PFSK-1 (cell line): Measurements from ENCODE around the gene SLC25A45.

ENCODE experiments used
- FOXP2 ChIP-seq: optimal IDR thresholded peaks from 2 replicates; pipeline ENCODE3; 2011; ENCODE audit warnings: borderline replicate concordance, control low read depth, inconsistent platforms; ENCODE audit not compliant: insufficient read depth; ENCODE audit errors: extremely low read length, extremely low read depth
- POLR2AphosphoS5 ChIP-seq: IDR thresholded peaks from 2 replicates; pipeline ENCODE4 v1.6.1; 2012; ENCODE audit warnings: low read depth, mild to moderate bottlenecking, control low read depth, low read length, moderate library complexity
- SIN3A ChIP-seq: IDR thresholded peaks from 2 replicates; pipeline ENCODE4 v1.6.1; 2012; ENCODE audit warnings: mild to moderate bottlenecking, low read length, moderate library complexity, borderline replicate concordance; ENCODE audit not compliant: insufficient read depth
- TAF1 ChIP-seq: IDR thresholded peaks from 2 replicates; pipeline ENCODE4 v1.6.1; 2012; ENCODE audit warnings: low read length, control low read depth, borderline replicate concordance; ENCODE audit not compliant: insufficient read depth
- TF ChIP-seq, protein P1 (sequence below), 2 experiments: IDR thresholded peaks; 2 replicates each; pipeline versions ENCODE4 v1.6.1 to v1.8.0; 2011 to 2012; ENCODE audit warnings: low read depth in 2 of 2, low read length in 2 of 2, control low read depth in 1 of 2, inconsistent platforms in 1 of 2, mild to moderate bottlenecking in 1 of 2, moderate library complexity in 1 of 2; ENCODE audit not compliant: insufficient read depth in 1 of 2

Gene SLC25A45

GRCh38 chr11:65373839-65374580 lies 8.4 kb downstream of the SLC25A45 start:
- TF ChIP-seq FOXP2, result no peak

DNA sequence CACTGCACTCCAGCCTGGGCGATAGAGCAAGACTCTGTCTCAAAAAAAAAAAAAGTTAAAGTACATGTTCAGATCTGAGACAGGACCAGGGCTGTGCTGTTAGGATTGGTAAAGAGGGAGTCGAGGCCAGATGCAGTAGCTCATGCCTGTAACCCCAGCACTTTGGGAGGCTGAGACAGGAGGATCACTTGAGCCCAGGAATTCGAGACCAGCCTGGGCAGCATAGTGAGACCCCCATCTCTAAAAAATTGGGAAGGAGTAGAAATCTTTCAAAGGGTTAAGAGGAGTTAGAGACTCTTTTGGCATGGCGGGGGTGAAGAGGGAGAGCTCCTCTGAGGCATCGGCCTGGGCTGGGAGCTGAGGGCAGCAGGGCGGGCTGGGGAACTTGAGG lies 11.8 kb downstream of the SLC25A45 start:
- TF ChIP-seq, protein P1, sequence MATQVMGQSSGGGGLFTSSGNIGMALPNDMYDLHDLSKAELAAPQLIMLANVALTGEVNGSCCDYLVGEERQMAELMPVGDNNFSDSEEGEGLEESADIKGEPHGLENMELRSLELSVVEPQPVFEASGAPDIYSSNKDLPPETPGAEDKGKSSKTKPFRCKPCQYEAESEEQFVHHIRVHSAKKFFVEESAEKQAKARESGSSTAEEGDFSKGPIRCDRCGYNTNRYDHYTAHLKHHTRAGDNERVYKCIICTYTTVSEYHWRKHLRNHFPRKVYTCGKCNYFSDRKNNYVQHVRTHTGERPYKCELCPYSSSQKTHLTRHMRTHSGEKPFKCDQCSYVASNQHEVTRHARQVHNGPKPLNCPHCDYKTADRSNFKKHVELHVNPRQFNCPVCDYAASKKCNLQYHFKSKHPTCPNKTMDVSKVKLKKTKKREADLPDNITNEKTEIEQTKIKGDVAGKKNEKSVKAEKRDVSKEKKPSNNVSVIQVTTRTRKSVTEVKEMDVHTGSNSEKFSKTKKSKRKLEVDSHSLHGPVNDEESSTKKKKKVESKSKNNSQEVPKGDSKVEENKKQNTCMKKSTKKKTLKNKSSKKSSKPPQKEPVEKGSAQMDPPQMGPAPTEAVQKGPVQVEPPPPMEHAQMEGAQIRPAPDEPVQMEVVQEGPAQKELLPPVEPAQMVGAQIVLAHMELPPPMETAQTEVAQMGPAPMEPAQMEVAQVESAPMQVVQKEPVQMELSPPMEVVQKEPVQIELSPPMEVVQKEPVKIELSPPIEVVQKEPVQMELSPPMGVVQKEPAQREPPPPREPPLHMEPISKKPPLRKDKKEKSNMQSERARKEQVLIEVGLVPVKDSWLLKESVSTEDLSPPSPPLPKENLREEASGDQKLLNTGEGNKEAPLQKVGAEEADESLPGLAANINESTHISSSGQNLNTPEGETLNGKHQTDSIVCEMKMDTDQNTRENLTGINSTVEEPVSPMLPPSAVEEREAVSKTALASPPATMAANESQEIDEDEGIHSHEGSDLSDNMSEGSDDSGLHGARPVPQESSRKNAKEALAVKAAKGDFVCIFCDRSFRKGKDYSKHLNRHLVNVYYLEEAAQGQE (IDR thresholded peaks at IDR 0.05; ENCODE audit: insufficient read depth in 1 of 2, low read depth in 2 of 2, low read length in 2 of 2), result no peak
- no peak for TF ChIP-seq POLR2AphosphoS5
- TF ChIP-seq TAF1, result no peak
- TF ChIP-seq SIN3A, result no peak
- no peak for TF ChIP-seq FOXP2

DNA sequence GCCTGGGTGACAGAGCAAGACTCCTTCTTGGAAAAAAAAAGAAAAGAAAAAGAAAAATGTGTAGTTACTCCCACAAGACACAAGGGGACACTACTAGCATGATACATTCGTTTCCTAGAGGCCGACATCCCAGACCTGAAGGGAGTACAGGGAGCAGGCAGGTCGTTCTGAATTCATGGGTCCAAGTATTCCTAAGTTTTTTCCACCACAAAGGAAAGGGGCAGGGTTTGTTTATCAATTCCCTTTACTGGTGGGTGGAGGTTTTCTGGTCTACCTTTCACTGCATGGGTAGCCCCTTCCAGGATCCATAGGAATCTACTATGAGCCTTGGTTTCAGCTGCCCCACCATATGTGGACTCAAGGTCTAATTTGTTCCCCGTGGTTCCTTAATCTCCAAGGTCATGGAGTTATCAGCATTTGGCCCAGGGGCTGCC lies 16.1 kb downstream of the SLC25A45 start:
- no peak for TF ChIP-seq FOXP2
- TF ChIP-seq SIN3A, result no peak
- TF ChIP-seq, protein P1 (IDR thresholded peaks at IDR 0.05; ENCODE audit: insufficient read depth in 1 of 2, low read depth in 2 of 2, low read length in 2 of 2), result no peak
- TF ChIP-seq POLR2AphosphoS5, result no peak
- no peak for TF ChIP-seq TAF1

- TF ChIP-seq FOXP2 (no peak), SIN3A (no peak), POLR2AphosphoS5 (no peak), TAF1 (no peak)
- TF ChIP-seq, protein P1 (IDR thresholded peaks at IDR 0.05; ENCODE audit: insufficient read depth in 1 of 2, low read depth in 2 of 2, low read length in 2 of 2), result no peak
Measured at GRCh38 chr11:65363770-65364169, 18.7 kb downstream of the SLC25A45 start.

- TF ChIP-seq POLR2AphosphoS5 (no peak), FOXP2 (no peak), SIN3A (no peak)
Measured at GRCh38 chr11:65362966-65363365, 19.5 kb downstream of the SLC25A45 start.

DNA sequence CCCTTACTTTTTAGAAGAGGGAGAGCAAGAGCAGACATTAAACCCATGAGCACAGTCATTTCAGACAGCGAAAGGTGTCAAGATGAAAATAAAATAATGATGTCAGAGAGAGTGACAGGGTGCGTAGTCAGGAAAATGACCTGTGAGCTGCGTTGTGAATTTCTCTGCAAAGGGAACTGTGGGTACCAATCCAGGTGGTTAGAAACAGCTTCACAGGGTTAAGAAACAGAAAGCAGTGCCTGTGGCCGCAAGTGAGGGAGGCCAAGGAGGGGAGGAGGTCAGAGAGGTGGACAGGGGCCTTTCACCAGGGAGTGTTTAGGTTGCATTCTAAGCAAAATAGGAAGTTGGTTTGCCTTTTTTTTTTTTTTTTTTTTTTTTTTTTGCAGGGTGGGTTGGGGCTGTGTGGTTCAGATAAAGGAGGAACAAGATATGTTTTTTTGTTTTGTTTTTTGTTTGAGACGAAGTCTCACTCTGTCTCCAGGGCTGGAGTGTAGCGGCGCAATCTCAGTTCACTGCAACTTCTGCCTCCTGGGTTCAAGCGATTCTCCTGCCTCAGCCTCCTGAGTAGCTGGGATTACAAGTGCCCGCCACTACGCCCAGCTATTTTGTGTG lies 20.0 kb downstream of the SLC25A45 start:
- TF ChIP-seq FOXP2, result no peak
- TF ChIP-seq POLR2AphosphoS5, result no peak
- TF ChIP-seq TAF1, result no peak
- TF ChIP-seq SIN3A, result no peak
- TF ChIP-seq, protein P1 (IDR thresholded peaks at IDR 0.05; ENCODE audit: insufficient read depth in 1 of 2, low read depth in 2 of 2, low read length in 2 of 2), result no peak
